Esophagus (tissue), 2 donors: ENCODE results near the gene NDOR1. TPM values are rescaled to one million over a fixed set of nuclear protein-coding genes. Genes with fewer than 3 reads are reported as not detected.

Experiments used
- H3K27ac ChIP-seq, 2 donors: one replicate each; pipeline ENCODE4 v1.5.1; 2013; ENCODE audit warnings: low read depth in 2 of 2, mild to moderate bottlenecking in 2 of 2, inconsistent platforms in 1 of 2, low read length in 1 of 2, moderate library complexity in 1 of 2
- H3K27me3 ChIP-seq, 2 donors: one replicate each; pipeline ENCODE4 v1.6.1; 2013; ENCODE audit warnings: low read length in 2 of 2, control low read depth in 1 of 2, mild to moderate bottlenecking in 1 of 2; ENCODE audit not compliant: insufficient read depth in 2 of 2, control insufficient read depth in 1 of 2
- H3K36me3 ChIP-seq, 2 donors: one replicate each; pipeline ENCODE4 v1.6.1; 2013; ENCODE audit warnings: low read length in 1 of 2; ENCODE audit not compliant: control insufficient read depth in 2 of 2, insufficient read depth in 2 of 2
- H3K4me1 ChIP-seq, 2 donors: one replicate each; pipeline ENCODE4 v1.6.1; 2013; ENCODE audit warnings: low read length in 1 of 2; ENCODE audit not compliant: control insufficient read depth in 2 of 2, insufficient read depth in 2 of 2
- H3K4me3 ChIP-seq, 2 donors: one replicate each; pipeline ENCODE4 v1.5.1; 2013; ENCODE audit warnings: low read length in 2 of 2, mild to moderate bottlenecking in 2 of 2, low read depth in 1 of 2, moderate library complexity in 1 of 2
- H3K9me3 ChIP-seq, 2 donors: one replicate each; pipeline ENCODE4 v1.6.1; 2013; ENCODE audit warnings: mild to moderate bottlenecking in 2 of 2, low read depth in 1 of 2, low read length in 1 of 2, moderate library complexity in 1 of 2; ENCODE audit not compliant: control insufficient read depth in 2 of 2, insufficient read depth in 1 of 2
- WGBS, 2 donors: extraction: QIAGEN DNeasy Blood & Tissue Kit; methylation state at CpG; one replicate each; pipeline ENCODE4 v1.1.7; 2013; 5-methylcytosine and 5-hydroxymethylcytosine counted together
- polyA plus RNA-seq, 2 donors: library from polyadenylated mRNA; stranded (reverse); fragments of 200-250 nt; gene quantifications; one replicate each; pipeline ENCODE4 v1.2.3, GENCODE V29; 2013
- donor health status: healthy with polysubstance abuse.
- donor health status: Bipolar disorder and iron deficiency.

Gene NDOR1
- polyA plus RNA-seq, 2 donors, result 5.7 to 12.2 TPM

- Histone ChIP-seq H3K27ac (no peak overlapping the region), H3K9me3 (no peaks in the 10 kb centered on the region), H3K36me3 (peaks cover 0 to 8% of the 10 kb centered on the region in 2 donors), H3K4me1 (peaks cover 3 to 17% of the 10 kb centered on the region in 2 donors), H3K27me3 (no peaks in the 10 kb centered on the region), H3K4me3 (no peak overlapping the region)
- 48 to 55% methylated on average over 27 to 31 of the region's 31 CpGs for WGBS, 2 donors
Observed at GRCh38 chr9:137229903-137230704, 24.6 kb downstream of the NDOR1 start.

GRCh38 chr9:137230705-137231371 lies 25.3 kb downstream of the NDOR1 start, which contains the start of gene SLC34A3:
Gene SLC34A3 (plus strand): TSS chr9:137230901. CDS start chr9:137231703, 802 bp downstream.
- peaks cover 0 to 5% of the 10 kb centered on the region in 2 donors for H3K36me3 ChIP-seq
- H3K27me3 ChIP-seq, result no peaks in the 10 kb centered on the region
- no peak within 1 kb of the TSS for H3K4me3 ChIP-seq
- H3K27ac ChIP-seq, result no peak within 1 kb of the TSS
- H3K9me3 ChIP-seq, result no peaks in the 10 kb centered on the region
- WGBS, 2 donors, result 62 to 64% methylated on average over 14 of the region's 14 CpGs
- H3K4me1 ChIP-seq, result peaks cover 3 to 13% of the 10 kb centered on the region in 2 donors

- Histone ChIP-seq H3K36me3 (no peaks in the 10 kb centered on the region), H3K27me3 (no peaks in the 10 kb centered on the region), H3K27ac (no peak overlapping the region), H3K9me3 (no peaks in the 10 kb centered on the region), H3K4me3 (no peak overlapping the region), H3K4me1 (peaks cover 6 to 12% of the 10 kb centered on the region in 2 donors)
- WGBS, 2 donors, result 78 to 81% methylated on average over 23 of the region's 23 CpGs
Observed at GRCh38 chr9:137231372-137232039, 26.0 kb downstream of the NDOR1 start.

GRCh38 chr9:137232101-137232500 lies 26.6 kb downstream of the NDOR1 start:
- Histone ChIP-seq H3K4me1 (peaks cover 6 to 13% of the 10 kb centered on the region in 2 donors), H3K27me3 (no peaks in the 10 kb centered on the region), H3K27ac (no peak overlapping the region), H3K36me3 (no peaks in the 10 kb centered on the region), H3K9me3 (no peaks in the 10 kb centered on the region), H3K4me3 (no peak overlapping the region)
- WGBS, 2 donors, result 53 to 58% methylated on average over 10 of the region's 10 CpGs

GRCh38 chr9:137232510-137232909 lies 27.0 kb downstream of the NDOR1 start:
- WGBS, 2 donors, result 62 to 76% methylated on average over 24 of the region's 24 CpGs
- H3K27me3 ChIP-seq, result no peaks in the 10 kb centered on the region

GRCh38 chr9:137233143-137233980 lies 27.9 kb downstream of the NDOR1 start:
- Histone ChIP-seq H3K4me3 (no peak overlapping the region), H3K27me3 (no peaks in the 10 kb centered on the region)
- WGBS, 2 donors, result 60 to 67% methylated on average over 24 to 40 of the region's 40 CpGs

More at GRCh38 chr9:137232510-137232909, 27.0 kb downstream of the NDOR1 start:
- Histone ChIP-seq H3K4me1 (peaks cover 6 to 9% of the 10 kb centered on the region in 2 donors), H3K9me3 (no peaks in the 10 kb centered on the region), H3K27ac (no peak overlapping the region), H3K36me3 (no peaks in the 10 kb centered on the region), H3K4me3 (no peak overlapping the region)

GRCh38 chr9:137234055-137234697 lies 28.7 kb downstream of the NDOR1 start:
- H3K36me3 ChIP-seq, result no peaks in the 10 kb centered on the region

More at GRCh38 chr9:137233143-137233980, 27.9 kb downstream of the NDOR1 start:
- H3K36me3 ChIP-seq, result no peaks in the 10 kb centered on the region
- H3K4me1 ChIP-seq, result peaks cover 6 to 14% of the 10 kb centered on the region in 2 donors
- H3K27ac ChIP-seq, result no peak overlapping the region
- no peaks in the 10 kb centered on the region for H3K9me3 ChIP-seq

GRCh38 chr9:137234758-137235423 lies 29.4 kb downstream of the NDOR1 start:
- WGBS, 2 donors, result 60 to 71% methylated on average over 18 of the region's 18 CpGs
- Histone ChIP-seq H3K4me3 (no peak overlapping the region), H3K9me3 (no peaks in the 10 kb centered on the region), H3K27me3 (no peaks in the 10 kb centered on the region), H3K4me1 (peaks cover 7 to 17% of the 10 kb centered on the region in 2 donors), H3K27ac (no peak overlapping the region), H3K36me3 (no peaks in the 10 kb centered on the region)

More at GRCh38 chr9:137234055-137234697, 28.7 kb downstream of the NDOR1 start:
- no peaks in the 10 kb centered on the region for H3K9me3 ChIP-seq
- no peak overlapping the region for H3K4me3 ChIP-seq
- H3K4me1 ChIP-seq, result peaks cover 7 to 17% of the 10 kb centered on the region in 2 donors
- H3K27ac ChIP-seq, result no peak overlapping the region
- no peaks in the 10 kb centered on the region for H3K27me3 ChIP-seq
- 37 to 60% methylated on average over 40 of the region's 40 CpGs for WGBS, 2 donors
